A549 (cell line): ENCODE data around the gene DNM3. TPM values are rescaled to one million over a fixed set of nuclear protein-coding genes. Genes with fewer than 3 reads are reported as not detected.

Experiments
- ATAC-seq, 2 experiments: fragments of 200-7000 bp in 1 of 2; fragments of >200 bp in 1 of 2; cut with Nextera tagmentation in 1 of 2; cut with Tn5 transposase in 1 of 2; 3 replicates each; pipeline versions ENCODE4 v1.8.0 to v1.9.1; 2018 to 2020; ENCODE audit warnings: mild to moderate bottlenecking in 1 of 2, moderate library complexity in 1 of 2
- CTCF ChIA-PET: fragments of 300-600 bp; sonication (Branson Sonifier 250); formaldehyde crosslinking; extraction: SDS; loops from one replicate; lab custom pipeline; 2021; ENCODE audit warnings: antibody characterized with exemption, inconsistent platforms; lab: Yijun Ruan, JAX
- POLR2A ChIA-PET: fragments of 350-600 bp; formaldehyde crosslinking; extraction: SDS; loops from one replicate; lab custom pipeline; 2021; ENCODE audit warnings: antibody characterized with exemption, inconsistent platforms; lab: Yijun Ruan, JAX
- DNase-seq, 2 experiments: peaks; one replicate each; pipeline versions ENCODE4 v3.0.0 to v3.0.0-alpha.2; 2011 to 2016; ENCODE audit warnings: low read depth in 1 of 2, low spot score in 1 of 2
- FAIRE-seq: peaks from 2 replicates; lab custom pipeline; 2011; peaks lifted over from hg19 to GRCh38; lab: Jason Lieb, UNC
- H3K27ac ChIP-seq, 2 experiments: fragments of >200 bp; sonication (Bioruptor Twin); formaldehyde crosslinking; 3 replicates each; pipeline ENCODE4 v1.5.1; 2016 to 2017
- H3K4me1 ChIP-seq: fragments of >200 bp; sonication (Bioruptor Twin); formaldehyde crosslinking; 3 replicates; pipeline ENCODE4 v1.6.1; 2016
- H3K4me2 ChIP-seq: fragments of >200 bp; sonication (Bioruptor Twin); formaldehyde crosslinking; 3 replicates; pipeline ENCODE4 v1.6.1; 2016
- H3K4me3 ChIP-seq: fragments of >200 bp; sonication (Bioruptor Twin); formaldehyde crosslinking; 3 replicates; pipeline ENCODE4 v1.5.1; 2016
- H3K9me3 ChIP-seq: fragments of >200 bp; sonication (Bioruptor Twin); formaldehyde crosslinking; 3 replicates; pipeline ENCODE4 v1.6.1; 2016
- CBX2 ChIP-seq: fragments of 200-600 bp; sonication (generic); IDR thresholded peaks from 2 replicates; pipeline ENCODE4 v1.6.1; 2016; ENCODE audit warnings: low read depth, mild to moderate bottlenecking, borderline replicate concordance
- CBX8 ChIP-seq: fragments of 200-600 bp; sonication (generic); IDR thresholded peaks from 2 replicates; pipeline ENCODE4 v1.6.1; 2016
- CHD4 ChIP-seq: fragments of 200-600 bp; sonication (generic); IDR thresholded peaks from 2 replicates; pipeline ENCODE4 v1.6.1; 2016; ENCODE audit warnings: antibody characterized with exemption, mild to moderate bottlenecking, borderline replicate concordance
- CTCF ChIP-seq: fragments of >200 bp; sonication (Bioruptor Twin); formaldehyde crosslinking; IDR thresholded peaks from 3 replicates; pipeline ENCODE4 v1.5.1; 2016
- EHF ChIP-seq: fragments of 250-450 bp; sonication (Bioruptor Pico); IDR thresholded peaks from 2 replicates; pipeline ENCODE4 v1.5.0; 2020; ENCODE audit warnings: mild to moderate bottlenecking
- EHMT2 ChIP-seq: fragments of 200-600 bp; sonication (generic); IDR thresholded peaks from 2 replicates; pipeline ENCODE4 v1.6.1; 2016; ENCODE audit warnings: antibody characterized with exemption, low read depth, mild to moderate bottlenecking, moderate library complexity
- EP300 ChIP-seq, 2 experiments: fragments of >200 bp; sonication (Bioruptor Twin); formaldehyde crosslinking; IDR thresholded peaks; 2 replicates in 1 of 2; 3 replicates in 1 of 2; pipeline ENCODE4 v1.6.1; 2016 to 2017
- ESRRA ChIP-seq: fragments of 150-350 bp; IDR thresholded peaks from 2 replicates; pipeline ENCODE4 v1.6.1; 2014; ENCODE audit warnings: mild to moderate bottlenecking, low read length, borderline replicate concordance
- GATA3 ChIP-seq: IDR thresholded peaks from 2 replicates; pipeline ENCODE4 v1.6.1; 2012; ENCODE audit warnings: borderline replicate concordance
- HES2 ChIP-seq: fragments of >200 bp; sonication (Bioruptor Twin); formaldehyde crosslinking; IDR thresholded peaks from 2 replicates; pipeline ENCODE4 v1.6.1; 2016
- HEYL ChIP-seq: fragments of 250-450 bp; sonication (Bioruptor Pico); IDR thresholded peaks from 2 replicates; pipeline ENCODE4 v1.8.0; 2021; ENCODE audit warnings: mild to moderate bottlenecking, moderate library complexity
- HMGXB4 ChIP-seq: fragments of 250-450 bp; sonication (Bioruptor Pico); IDR thresholded peaks from 2 replicates; pipeline ENCODE4 v1.5.0; 2021; ENCODE audit warnings: mild to moderate bottlenecking, moderate library complexity, borderline replicate concordance
- HOXA7 ChIP-seq: fragments of 250-450 bp; sonication (Bioruptor Pico); IDR thresholded peaks from 2 replicates; pipeline ENCODE4 v1.5.0; 2020; ENCODE audit warnings: mild to moderate bottlenecking, moderate library complexity
- HOXB13 ChIP-seq: fragments of 250-450 bp; sonication (Bioruptor Pico); IDR thresholded peaks from 2 replicates; pipeline ENCODE4 v1.5.0; 2020; ENCODE audit warnings: low read depth, mild to moderate bottlenecking, moderate library complexity
- HOXB5 ChIP-seq: fragments of 250-450 bp; sonication (Bioruptor Pico); IDR thresholded peaks from 2 replicates; pipeline ENCODE4 v1.5.0; 2020; ENCODE audit warnings: mild to moderate bottlenecking, moderate library complexity
- JUN ChIP-seq, 2 experiments: fragments of >200 bp; sonication (Bioruptor Twin); formaldehyde crosslinking; IDR thresholded peaks; 2 replicates in 1 of 2; 3 replicates in 1 of 2; pipeline ENCODE4 v1.6.1; 2016 to 2017
- JUNB ChIP-seq: fragments of >200 bp; sonication (Bioruptor Twin); formaldehyde crosslinking; IDR thresholded peaks from 2 replicates; pipeline ENCODE4 v1.6.1; 2016
- KDM1A ChIP-seq: fragments of 200-600 bp; sonication (generic); IDR thresholded peaks from 2 replicates; pipeline ENCODE4 v1.6.1; 2016; ENCODE audit warnings: low read depth, mild to moderate bottlenecking
- MAFK ChIP-seq: fragments of 450-650 bp; IDR thresholded peaks from 2 replicates; pipeline ENCODE4 v1.6.1; 2014; ENCODE audit not compliant: partially characterized antibody
- MAZ ChIP-seq: fragments of 150-350 bp; IDR thresholded peaks from 2 replicates; pipeline ENCODE4 v1.6.1; 2014; ENCODE audit warnings: antibody characterized with exemption, low read depth, low read length, borderline replicate concordance
- NFE2L2 ChIP-seq: fragments of 150-350 bp; conservative IDR thresholded peaks from 2 replicates; pipeline ENCODE4 v1.6.1; 2014; ENCODE audit warnings: low read length
- NPAS2 ChIP-seq: fragments of 250-450 bp; sonication (Bioruptor Pico); IDR thresholded peaks from 2 replicates; pipeline ENCODE4 v1.8.0; 2022; ENCODE audit warnings: mild to moderate bottlenecking, moderate library complexity, borderline replicate concordance
- NR3C1 ChIP-seq: fragments of >200 bp; sonication (Bioruptor Twin); formaldehyde crosslinking; IDR thresholded peaks from 3 replicates; pipeline ENCODE4 v1.6.1; 2017
- PHF8 ChIP-seq: fragments of 200-600 bp; sonication (generic); IDR thresholded peaks from 2 replicates; pipeline ENCODE4 v1.6.1; 2016; ENCODE audit warnings: low read depth, mild to moderate bottlenecking, antibody characterized with exemption, moderate library complexity, borderline replicate concordance
- RARB ChIP-seq: fragments of 250-450 bp; sonication (Bioruptor Pico); IDR thresholded peaks from 2 replicates; pipeline ENCODE4 v1.8.0; 2021; ENCODE audit warnings: mild to moderate bottlenecking, moderate library complexity
- SMC3 ChIP-seq: fragments of >200 bp; sonication (Bioruptor Twin); formaldehyde crosslinking; IDR thresholded peaks from 3 replicates; pipeline ENCODE4 v1.6.1; 2018; ENCODE audit warnings: inconsistent platforms
- TFCP2L1 ChIP-seq: fragments of 250-450 bp; sonication (Bioruptor Pico); IDR thresholded peaks from 2 replicates; pipeline ENCODE4 v1.5.0; 2021; ENCODE audit warnings: mild to moderate bottlenecking
- TP53 ChIP-seq: fragments of 250-450 bp; sonication (Bioruptor Pico); IDR thresholded peaks from 2 replicates; pipeline ENCODE4 v1.5.0; 2021; ENCODE audit warnings: mild to moderate bottlenecking, moderate library complexity
- USF2 ChIP-seq: fragments of 450-650 bp; IDR thresholded peaks from 2 replicates; pipeline ENCODE4 v1.6.1; 2014; ENCODE audit warnings: antibody characterized with exemption
- ZFP36 ChIP-seq: fragments of 450-650 bp; IDR thresholded peaks from 2 replicates; pipeline ENCODE4 v1.6.1; 2014; ENCODE audit warnings: borderline replicate concordance; ENCODE audit not compliant: partially characterized antibody
- ZNF302 ChIP-seq: fragments of 250-450 bp; sonication (Bioruptor Pico); IDR thresholded peaks from 2 replicates; pipeline ENCODE4 v1.9.0; 2021; ENCODE audit warnings: inconsistent platforms, mild to moderate bottlenecking, moderate library complexity
- ZSCAN20 ChIP-seq: fragments of 250-450 bp; sonication (Bioruptor Pico); IDR thresholded peaks from 2 replicates; pipeline ENCODE4 v1.8.0; 2022; ENCODE audit warnings: mild to moderate bottlenecking, moderate library complexity
- WGBS: methylation state at CpG from one replicate; pipeline ENCODE4 v1.1.6; 2017; ENCODE audit errors: missing lambda C conversion rate; 5-methylcytosine and 5-hydroxymethylcytosine counted together
- polyA plus RNA-seq, 4 experiments: library from polyadenylated mRNA; depleted of rRNA in 3 of 4; stranded (reverse); fragments of >200 nt; fragmentation: RNase III in 1 of 4; extraction: RNeasy Plus Mini Kit Qiagen cat#74134 plus additional on column Dnase treatment in 1 of 4; gene quantifications; 2 replicates in 3 of 4; 3 replicates in 1 of 4; pipeline ENCODE4 v1.2.3, GENCODE V29; 2011 to 2017

Gene DNM3
- polyA plus RNA-seq, 2 of the 4 experiments (the other 2 are of a cell fraction): 0.57 to 1.5 TPM

GRCh38 chr1:172340520-172340919 is 499.2 kb downstream of the DNM3 start:
- peaks cover 15% of the 10 kb centered on the region for H3K4me1 ChIP-seq
- TF ChIP-seq HOXA7 (CRISPR knock-in tag) (no peak), ZNF302 (CRISPR knock-in tag) (no peak), TP53 (CRISPR knock-in tag) (no peak), KDM1A (no peak), CBX2 (no peak), EP300 (IDR thresholded peaks at IDR 0.05) (no peak), TFCP2L1 (no peak), HOXB13 (no peak), NPAS2 (no peak), GATA3 (no peak), JUNB (no peak), CBX8 (no peak), CTCF (no peak), USF2 (no peak), NFE2L2 (no peak), PHF8 (no peak), HMGXB4 (no peak), JUN (IDR thresholded peaks at IDR 0.05) (no peak), HES2 (no peak)
- TF ChIP-seq, all 56 proteins: peak for 0
- no peak overlapping the region for H3K4me3 ChIP-seq
- DNase-seq: no peak
- 94% methylated on average over 1 of the region's 1 CpG for WGBS
- ChIA-PET CTCF (interaction anchor here (0.6 to 2.6 kb wide), 3 partner anchors 12 to 245 kb away, joined by 3 to 11 read pairs (median 5); no protein-coding TSS in a partner anchor), POLR2A (no interaction called here)
- no peaks in the 10 kb centered on the region; the same call in 2 of the 3 replicates for H3K9me3 ChIP-seq
- no peak for ATAC-seq
- no peak overlapping the region for H3K27ac ChIP-seq
- H3K4me2 ChIP-seq: no peak overlapping the region
- FAIRE-seq: no peak

- H3K9me3 ChIP-seq: peaks cover 2% of the 10 kb centered on the region; the same call in 1 of the 3 replicates
- no peak for FAIRE-seq
- no peak for ATAC-seq
- ChIA-PET POLR2A (no interaction called here), CTCF (interaction anchor here (0.7 kb wide), 1 partner anchor 169 kb away, joined by 3 read pairs; no protein-coding TSS in a partner anchor)
- peaks cover 15% of the 10 kb centered on the region for H3K4me1 ChIP-seq
- H3K4me2 ChIP-seq: no peak overlapping the region
- no peak for DNase-seq
- H3K27ac ChIP-seq: no peak overlapping the region
- WGBS: 89% methylated on average over 4 of the region's 4 CpGs
- no peak overlapping the region for H3K4me3 ChIP-seq
- TF ChIP-seq EHMT2 (no peak), TFCP2L1 (no peak), EP300 (IDR thresholded peaks at IDR 0.05) (no peak), RARB (CRISPR knock-in tag) (no peak), ZSCAN20 (CRISPR knock-in tag) (no peak), CTCF (no peak), EHF (CRISPR knock-in tag) (no peak), JUNB (no peak), MAFK (no peak), ZFP36 (no peak), HOXB13 (no peak), CBX2 (no peak), SMC3 (no peak), CHD4 (no peak), HOXB5 (no peak), PHF8 (no peak), NR3C1 (no peak), HEYL (CRISPR knock-in tag) (no peak), ESRRA (no peak), MAZ (no peak)
Observed at GRCh38 chr1:172341697-172342096, 500.4 kb downstream of the DNM3 start.
